HG02938 (cell line): ENCODE measurements around the gene SLC7A9.
"Not testable (repeated sequence)": the region's sequence is repeated elsewhere in the genome, so short reads cannot be mapped to it uniquely, and the experiment has no call there.

ENCODE experiments used
- ATAC-seq: cut with Tn5 transposase; IDR thresholded peaks from one replicate; pipeline ENCODE4 v1.9.1; 2021; ENCODE audit warnings: mild to moderate bottlenecking, moderate library complexity; ENCODE audit not compliant: unreplicated experiment

Gene SLC7A9

DNA sequence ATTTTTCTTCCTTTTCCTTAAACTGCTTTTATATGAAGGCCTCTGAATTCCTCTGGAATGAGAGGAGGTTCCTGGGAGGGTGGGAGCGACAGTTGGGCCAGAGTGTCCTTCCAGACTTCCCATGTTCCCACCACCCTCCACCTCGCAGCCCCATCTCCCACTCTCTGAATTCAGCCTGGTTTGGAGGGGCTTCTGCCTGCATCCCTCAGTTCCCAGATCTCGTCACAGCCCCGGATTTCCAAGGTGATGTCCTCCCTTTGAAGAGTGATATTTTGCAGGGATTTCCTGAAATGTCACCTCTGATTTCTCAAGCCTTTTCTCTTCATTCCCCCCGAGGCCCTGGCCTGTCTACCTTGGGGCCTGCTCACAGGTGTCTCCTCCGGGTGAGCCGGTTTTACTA, 16.7 kb upstream of the SLC7A9 start:
- no peak for ATAC-seq

DNA sequence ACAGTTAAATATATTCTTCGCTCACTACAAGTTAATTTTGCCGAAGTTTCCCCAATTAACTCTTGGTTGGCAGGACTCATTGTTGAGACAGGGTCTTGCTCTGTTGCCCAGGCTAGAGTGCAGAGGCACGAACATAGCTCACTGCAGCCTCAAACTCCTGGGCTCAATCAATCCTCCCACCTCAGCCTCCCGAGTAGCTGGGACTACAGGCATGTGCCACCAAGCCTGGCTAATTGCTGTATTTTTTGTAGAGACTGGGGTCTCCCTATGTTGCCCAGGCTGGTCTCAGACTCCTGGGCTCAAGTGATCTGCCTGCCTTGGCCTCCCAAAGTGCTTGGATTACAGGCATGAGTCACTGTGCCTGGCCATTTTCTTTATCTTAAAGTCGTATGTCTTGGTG, 15.7 kb upstream of the SLC7A9 start:
- not testable (repeated sequence) for ATAC-seq

- no peak for ATAC-seq
Observed at GRCh38 chr19:32881766-32882165, 12.2 kb upstream of the SLC7A9 start.

- ATAC-seq: no peak
Observed at GRCh38 chr19:32880622-32881021, 11.1 kb upstream of the SLC7A9 start.

- no peak for ATAC-seq
Observed at GRCh38 chr19:32879741-32880140, 10.2 kb upstream of the SLC7A9 start.

GRCh38 chr19:32878988-32879387, 9.4 kb upstream of the SLC7A9 start:
- no peak for ATAC-seq

DNA sequence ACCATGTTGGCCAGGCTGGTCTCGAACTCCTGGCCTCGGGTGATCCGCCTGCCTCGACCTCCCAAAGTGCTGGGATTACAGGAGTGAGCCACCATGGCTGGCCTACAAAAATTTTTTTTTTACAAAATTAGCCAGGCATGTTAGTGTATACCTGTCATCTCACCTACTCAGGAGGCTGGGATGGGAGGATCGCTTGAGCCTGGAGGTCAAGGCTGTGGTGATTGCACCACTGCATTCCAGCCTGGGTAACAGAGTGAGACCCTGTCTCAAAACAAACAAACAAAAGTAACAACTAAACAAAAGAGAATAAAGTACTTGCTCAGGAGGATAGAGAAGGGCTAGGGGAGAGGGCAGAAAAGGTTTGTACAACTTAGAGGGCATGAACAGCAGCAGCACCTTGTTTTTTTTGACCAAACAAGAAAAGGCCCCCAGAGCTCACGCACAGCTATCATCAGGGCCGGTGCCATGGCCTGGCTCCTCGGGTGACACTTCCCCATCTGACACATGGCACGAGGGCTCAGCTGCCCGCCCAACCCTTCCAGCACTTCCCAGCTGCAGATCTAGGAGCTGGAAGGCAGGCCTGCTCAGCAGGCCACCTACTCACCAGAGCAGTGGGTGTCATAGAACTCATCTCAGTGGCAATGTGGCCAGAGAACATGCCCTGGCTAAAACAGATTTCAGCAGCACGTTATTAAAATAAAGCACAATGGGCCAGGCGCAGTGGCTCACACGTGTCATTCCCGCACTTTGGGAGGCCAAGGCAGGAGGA, 8.6 kb upstream of the SLC7A9 start:
- no peak for ATAC-seq

DNA sequence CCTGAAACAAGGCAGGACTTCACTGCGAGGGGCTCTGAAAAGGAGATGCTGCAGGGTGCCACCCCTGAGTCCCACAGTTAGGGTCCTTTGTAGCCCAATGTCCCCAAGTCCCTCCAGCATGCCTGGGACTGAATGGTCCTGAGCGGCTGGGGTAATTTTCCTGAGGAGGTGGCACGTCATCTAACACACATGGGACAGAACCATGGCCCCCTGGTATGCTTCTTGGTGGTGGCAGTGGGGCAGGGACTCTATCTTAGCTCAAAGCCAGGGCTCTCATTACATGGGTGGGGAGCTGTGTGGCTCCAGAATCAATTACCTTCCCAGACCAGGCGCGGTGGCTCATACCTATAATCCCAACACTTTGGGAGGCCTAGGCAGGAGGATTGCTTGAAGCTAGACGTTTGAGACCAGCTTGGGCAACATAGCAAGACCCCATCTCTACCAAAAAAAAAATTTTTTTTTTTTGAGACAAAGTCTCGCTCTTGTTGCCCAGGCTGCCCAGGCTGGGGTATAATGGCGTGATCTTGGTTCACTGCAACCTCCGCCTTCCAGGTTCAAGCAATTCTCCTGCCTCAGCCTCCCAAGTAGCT, 7.9 kb upstream of the SLC7A9 start:
- ATAC-seq: no peak

- no peak for ATAC-seq
Observed at GRCh38 chr19:32876919-32877285, 7.3 kb upstream of the SLC7A9 start.

GRCh38 chr19:32876236-32876918, 6.8 kb upstream of the SLC7A9 start:
- ATAC-seq: no peak

- ATAC-seq: no peak
Observed at GRCh38 chr19:32875428-32875827, 5.9 kb upstream of the SLC7A9 start.

- no peak for ATAC-seq
Observed at GRCh38 chr19:32874605-32875004, 5.0 kb upstream of the SLC7A9 start.

GRCh38 chr19:32873247-32873959, 3.8 kb upstream of the SLC7A9 start:
- ATAC-seq: no peak

DNA sequence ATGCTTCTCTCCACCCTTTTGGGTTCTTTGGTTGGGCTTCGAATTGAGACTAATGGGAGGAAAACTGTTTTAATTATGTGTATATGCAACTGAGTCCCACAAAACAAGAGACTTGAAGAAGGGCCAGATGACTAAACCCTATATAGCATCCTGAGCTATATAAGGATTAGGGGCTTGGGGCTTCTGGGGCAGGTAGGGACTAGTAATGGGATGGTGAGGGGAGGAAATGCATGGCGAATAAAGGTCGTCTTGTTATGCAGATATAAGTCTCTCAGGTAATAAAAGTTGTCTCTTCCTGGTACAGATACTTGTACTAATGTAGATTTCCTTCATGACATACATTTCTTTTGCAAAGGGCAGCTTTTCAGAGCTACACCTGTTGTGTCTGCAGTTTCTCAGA, 2.8 kb upstream of the SLC7A9 start:
- ATAC-seq: no peak

DNA sequence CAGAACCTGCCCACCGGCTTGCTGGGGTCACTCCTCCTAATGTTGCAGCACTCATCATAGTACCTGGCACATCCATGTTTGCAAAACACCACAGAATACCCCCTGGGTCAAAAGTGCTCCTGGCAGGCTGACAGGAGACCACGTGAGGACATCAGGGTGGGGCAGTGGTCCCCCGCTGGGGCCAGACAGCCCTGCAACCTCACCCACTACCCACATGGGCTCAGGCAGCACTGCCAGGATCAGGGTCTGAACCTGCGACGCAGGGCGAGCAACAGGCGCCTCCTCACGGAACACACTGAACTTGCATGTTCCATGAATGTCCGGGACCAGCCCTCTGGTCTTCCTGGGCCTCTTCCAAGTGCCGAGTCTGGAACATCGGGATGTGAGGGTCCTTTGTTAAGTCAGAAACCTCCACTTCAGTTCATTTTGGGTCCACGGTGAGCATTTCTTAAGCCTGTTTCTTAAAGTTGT, 1.4 kb upstream of the SLC7A9 start:
- no peak for ATAC-seq

GRCh38 chr19:32869966-32870573, 503 bp upstream of the SLC7A9 start:
- ATAC-seq: no peak

DNA sequence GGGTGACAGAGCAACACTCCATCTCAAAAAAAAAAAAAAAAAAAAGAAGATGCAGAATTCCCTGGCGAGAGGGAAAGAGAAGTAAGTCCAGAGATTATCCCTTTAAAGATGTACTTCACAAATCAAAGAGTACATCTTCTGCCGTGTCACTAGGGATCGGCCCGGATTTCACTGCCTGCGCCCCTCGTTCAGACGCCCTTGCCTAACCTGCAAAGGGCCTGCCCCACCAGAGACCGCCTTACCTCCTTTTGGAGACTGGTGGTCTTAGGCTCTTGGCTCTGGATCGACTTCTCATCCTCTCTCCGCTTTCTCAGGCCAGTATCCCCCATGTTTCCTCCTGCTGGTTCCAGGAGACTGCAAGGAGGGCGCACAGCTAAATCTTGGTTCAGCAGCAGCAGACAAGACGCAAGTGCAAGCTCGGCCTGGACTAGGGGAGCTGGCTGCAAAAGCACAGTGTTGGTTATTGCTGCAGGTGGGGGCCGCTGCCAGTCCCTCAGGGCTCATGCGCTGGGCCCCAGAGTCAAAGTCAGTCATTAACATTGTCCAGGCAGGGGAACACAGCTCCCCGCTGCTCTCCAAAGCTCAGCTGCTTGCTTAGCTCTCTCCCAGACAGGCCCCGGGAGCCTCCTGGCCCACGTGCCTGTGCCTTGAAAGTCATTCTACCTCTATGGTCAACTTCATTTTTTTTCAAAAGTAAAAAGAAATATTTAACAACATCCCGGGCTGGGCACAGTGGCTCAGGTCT, 1.2 kb downstream of the SLC7A9 start:
- no peak for ATAC-seq

DNA sequence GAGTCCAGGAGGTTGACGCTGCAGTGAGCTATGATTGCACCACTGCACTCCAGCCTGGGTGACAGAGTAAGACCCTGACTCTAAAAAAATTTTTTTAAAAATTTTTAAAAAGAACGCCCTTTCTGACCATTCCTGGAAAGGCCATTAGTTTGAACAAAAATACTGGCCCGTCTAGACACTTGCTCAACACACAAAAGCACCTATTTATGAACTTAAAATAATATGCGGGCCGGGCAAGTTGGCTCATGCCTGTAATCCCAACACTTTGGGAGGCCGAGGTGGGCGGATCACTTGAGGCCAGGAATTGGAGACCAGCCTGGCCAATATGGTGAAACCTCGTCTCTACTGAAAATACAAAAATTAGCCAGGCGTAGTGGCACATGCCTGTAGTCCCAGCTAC, 2.1 kb downstream of the SLC7A9 start:
- ATAC-seq: not testable (repeated sequence)

- no peak for ATAC-seq
Observed at GRCh38 chr19:32866564-32867265, 2.9 kb downstream of the SLC7A9 start.

DNA sequence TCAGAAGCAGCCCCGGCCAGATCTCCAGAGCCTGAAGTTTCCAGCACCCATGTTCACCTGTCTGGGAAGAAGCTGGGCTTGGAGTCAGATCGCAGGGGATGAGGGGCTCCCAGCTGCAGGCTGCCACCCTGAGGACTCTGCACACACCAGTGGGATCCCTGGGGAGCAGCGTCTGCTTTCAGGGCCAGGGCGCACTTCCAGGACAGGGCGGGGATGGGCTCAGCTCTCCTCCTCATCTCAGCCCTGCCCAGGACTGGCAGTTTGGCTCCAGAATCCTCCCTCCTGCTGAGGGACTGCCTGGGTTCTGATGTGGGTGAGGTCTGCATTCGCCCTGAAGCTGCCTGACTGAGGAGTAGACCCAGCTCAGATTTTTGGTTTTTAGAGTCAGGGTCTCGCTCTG, 3.5 kb downstream of the SLC7A9 start:
- ATAC-seq: no peak
